DND-41 (cell line): ENCODE data around the gene PPP1R16B.

Source experiments
- ATAC-seq: fragments of 200-7000 bp; cut with Tn5 transposase; 3 replicates; pipeline ENCODE4 v1.9.1; 2021; ENCODE audit warnings: low read depth; ENCODE audit not compliant: insufficient read depth
- DNase-seq: peaks from one replicate; pipeline ENCODE4 v3.0.0-alpha.2; 2020
- H2AFZ ChIP-seq: 2 replicates; pipeline ENCODE4 v1.6.0; 2012; ENCODE audit warnings: low read depth, low read length
- H3K27ac ChIP-seq: 2 replicates; pipeline ENCODE4 v1.5.1; 2012; ENCODE audit warnings: low read length, inconsistent platforms
- H3K27me3 ChIP-seq: fragments of 200-600 bp; sonication (generic); 2 replicates; pipeline ENCODE4 v1.6.0; 2012; ENCODE audit warnings: low read length, mild to moderate bottlenecking, inconsistent platforms; ENCODE audit not compliant: insufficient read depth, poor library complexity
- H3K36me3 ChIP-seq: 2 replicates; pipeline ENCODE4 v1.5.1; 2012; ENCODE audit warnings: low read length, inconsistent platforms; ENCODE audit not compliant: insufficient read depth
- H3K4me1 ChIP-seq: 2 replicates; pipeline ENCODE4 v1.5.1; 2012; ENCODE audit warnings: mild to moderate bottlenecking, low read length; ENCODE audit not compliant: insufficient read depth
- H3K4me2 ChIP-seq: 2 replicates; pipeline ENCODE4 v1.6.0; 2012; ENCODE audit warnings: mild to moderate bottlenecking, moderate library complexity, low read length, inconsistent platforms; ENCODE audit not compliant: insufficient read depth
- H3K4me3 ChIP-seq, 2 experiments: fragments of 200-600 bp in 1 of 2; shearing (Covaris generic) in 1 of 2; 2 replicates each; pipeline ENCODE4 v1.5.1; 2012 to 2016; ENCODE audit warnings: inconsistent platforms in 2 of 2, low read length in 2 of 2, mild to moderate bottlenecking in 2 of 2, low read depth in 1 of 2, moderate library complexity in 1 of 2
- H3K79me2 ChIP-seq: 2 replicates; pipeline ENCODE4 v1.6.0; 2012; ENCODE audit warnings: low read length, inconsistent platforms; ENCODE audit not compliant: insufficient read depth
- H3K9ac ChIP-seq: 2 replicates; pipeline ENCODE4 v1.6.0; 2012; ENCODE audit warnings: low read depth, mild to moderate bottlenecking, inconsistent platforms, low read length, moderate library complexity
- H3K9me3 ChIP-seq: 2 replicates; pipeline ENCODE4 v1.5.1; 2012; ENCODE audit warnings: low read length, moderate library complexity, mild to moderate bottlenecking, inconsistent platforms; ENCODE audit not compliant: insufficient read depth, severe bottlenecking
- H4K20me1 ChIP-seq: 2 replicates; pipeline ENCODE4 v1.6.0; 2012; ENCODE audit warnings: low read length; ENCODE audit not compliant: insufficient read depth
- CTCF ChIP-seq: IDR thresholded peaks from 2 replicates; pipeline ENCODE4 v1.5.1; 2012; ENCODE audit warnings: borderline replicate concordance, low read length, moderate library complexity, mild to moderate bottlenecking; ENCODE audit not compliant: poor library complexity, severe bottlenecking; ENCODE audit errors: extremely low read depth
- EZH2 ChIP-seq: IDR thresholded peaks from 3 replicates; pipeline ENCODE4 v1.6.1; 2012; ENCODE audit warnings: borderline replicate concordance, low read depth, mild to moderate bottlenecking, moderate library complexity, low read length, inconsistent platforms; ENCODE audit not compliant: severe bottlenecking

PPP1R16B gene

DNA sequence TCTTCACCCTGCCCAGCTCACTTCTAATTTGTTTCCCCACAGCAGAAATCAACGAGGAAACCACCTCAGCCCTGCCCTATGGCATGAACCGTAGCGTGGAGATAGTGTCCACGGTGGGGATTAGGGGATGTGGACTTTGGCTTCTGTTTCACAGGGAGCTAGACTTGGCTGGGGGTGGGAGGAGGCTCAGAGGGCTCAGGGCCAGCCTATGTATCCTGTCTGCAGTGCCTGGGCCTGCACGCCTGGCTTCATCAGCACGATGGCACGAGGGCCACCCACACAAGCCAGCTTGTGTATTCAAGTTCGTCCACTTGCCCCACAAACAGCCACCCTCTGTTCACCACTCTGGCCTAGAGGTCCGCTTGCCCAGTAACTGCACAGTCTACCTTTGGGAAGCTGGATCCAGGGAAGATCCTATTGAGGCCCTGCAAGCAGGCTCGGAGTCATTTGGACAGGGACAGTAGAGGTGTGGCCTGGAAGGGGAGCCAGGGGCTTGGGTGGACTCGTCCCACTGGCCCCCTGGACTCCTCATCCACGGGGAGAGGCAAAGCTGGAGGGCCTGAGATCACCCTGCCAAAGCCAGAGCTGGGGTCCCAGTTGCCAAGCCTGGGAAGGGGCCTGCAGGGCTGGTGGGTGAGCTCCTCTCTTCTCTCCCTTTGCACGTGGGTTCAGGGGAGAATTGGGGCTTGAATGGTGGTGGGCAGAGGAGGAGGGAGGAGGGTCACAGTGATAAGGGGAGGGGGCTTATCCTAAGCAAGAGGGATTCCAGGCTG is 82.7 kb downstream of the PPP1R16B start:
- ATAC-seq (no peak), DNase-seq (no peak)
- H4K20me1 ChIP-seq = no peaks in the 10 kb centered on the region

DNA sequence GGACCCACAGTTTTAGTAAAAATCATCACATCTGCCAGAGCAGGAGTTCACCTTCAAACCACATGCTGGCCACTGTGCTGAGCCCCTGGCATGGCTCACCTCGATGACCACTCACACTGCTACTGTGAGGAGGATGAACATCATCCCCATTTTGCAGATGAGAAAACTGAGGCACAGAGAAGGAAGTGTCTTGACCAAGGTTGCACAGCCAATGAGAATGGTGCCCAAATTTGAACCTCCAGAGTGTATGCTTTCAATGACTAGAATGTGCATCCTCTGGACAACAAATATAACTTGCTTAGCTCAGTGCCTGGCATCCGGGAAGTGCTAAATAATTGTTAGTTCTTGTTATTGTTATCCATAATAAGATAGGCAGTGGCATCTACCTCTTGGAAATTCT is 83.6 kb downstream of the PPP1R16B start:
- no peak overlapping the region for H3K27ac ChIP-seq

More for the DNA sequence above, 82.7 kb downstream of the PPP1R16B start:
- Histone ChIP-seq H3K4me2 (no peak overlapping the region), H3K9me3 (no peaks in the 10 kb centered on the region), H3K4me3 (no peak overlapping the region), H3K4me1 (no peaks in the 10 kb centered on the region), H3K27ac (no peak overlapping the region), H3K79me2 (no peaks in the 10 kb centered on the region), H3K9ac (no peak overlapping the region), H3K27me3 (no peaks in the 10 kb centered on the region), H2AFZ (no peak overlapping the region), H3K36me3 (no peaks in the 10 kb centered on the region)
- no peak for TF ChIP-seq CTCF
- no peak for TF ChIP-seq EZH2

DNA sequence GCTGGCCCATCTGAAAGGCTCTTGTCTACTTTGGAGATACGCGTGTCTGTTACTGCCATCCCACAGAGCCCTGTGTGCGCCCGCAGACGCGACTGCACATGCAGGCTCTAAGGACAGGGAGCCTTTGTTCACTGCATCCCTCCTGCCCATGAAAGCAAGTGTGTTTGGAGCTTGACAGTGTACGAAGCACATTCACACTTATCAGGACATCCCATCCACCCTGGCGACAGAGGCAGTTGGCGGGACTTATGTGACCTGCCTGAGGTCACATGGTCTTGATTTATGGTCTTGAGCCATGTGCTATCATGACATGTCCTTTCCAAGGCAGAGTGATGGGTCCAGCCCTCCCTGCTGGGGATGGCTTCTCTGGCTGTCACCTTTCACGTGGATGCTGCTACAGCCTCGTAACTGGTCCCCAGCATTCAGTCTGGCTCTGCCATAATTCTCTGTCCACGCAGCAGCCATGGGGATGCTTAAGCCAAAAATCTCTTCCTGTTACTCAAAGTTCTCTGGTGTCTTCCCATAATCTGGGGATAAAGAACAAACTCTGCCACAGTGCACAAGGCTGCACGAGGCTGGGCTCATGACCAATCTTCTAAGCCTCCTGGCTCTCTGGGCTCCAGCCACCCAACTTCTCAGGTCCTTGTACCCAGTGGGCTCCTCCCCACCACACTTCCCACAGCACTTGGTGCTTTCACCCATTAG is 84.4 kb downstream of the PPP1R16B start:
- H3K9ac ChIP-seq = no peak overlapping the region
- ATAC-seq = no peak

More for the DNA sequence above, 83.6 kb downstream of the PPP1R16B start:
- TF ChIP-seq CTCF = no peak
- TF ChIP-seq EZH2 = no peak
- no peaks in the 10 kb centered on the region for H3K27me3 ChIP-seq
- no peaks in the 10 kb centered on the region for H3K9me3 ChIP-seq
- peaks cover 4% of the 10 kb centered on the region for H3K4me1 ChIP-seq
- no peaks in the 10 kb centered on the region for H3K79me2 ChIP-seq
- no peak overlapping the region for H2AFZ ChIP-seq
- DNase-seq (no peak), ATAC-seq (no peak)
- no peak overlapping the region for H3K9ac ChIP-seq
- no peaks in the 10 kb centered on the region for H3K36me3 ChIP-seq
- H3K4me3 ChIP-seq = no peak overlapping the region
- no peak overlapping the region for H3K4me2 ChIP-seq
- 0 out of 2 replicates have a peak, but pooled peaks cover under 1% of the 10 kb centered on the region for H4K20me1 ChIP-seq

More for the DNA sequence above, 84.4 kb downstream of the PPP1R16B start:
- Histone ChIP-seq H3K9me3 (no peaks in the 10 kb centered on the region), H3K4me2 (no peak overlapping the region), H3K36me3 (no peaks in the 10 kb centered on the region), H2AFZ (no peak overlapping the region), H3K27me3 (no peaks in the 10 kb centered on the region), H3K79me2 (no peaks in the 10 kb centered on the region), H4K20me1 (peaks cover 4% of the 10 kb centered on the region; the same call in 1 of the 2 replicates), H3K4me1 (peaks cover 8% of the 10 kb centered on the region), H3K27ac (no peak overlapping the region), H3K4me3 (no peak overlapping the region)
- TF ChIP-seq EZH2 (no peak), CTCF (no peak)
- no peak for DNase-seq
